ENCODE results near the gene ADAM33.

Gene ADAM33

GRCh38 chr20:3645309-3646066, 36.3 kb downstream of the ADAM33 start:
- no peak for FAIRE-seq

DNA sequence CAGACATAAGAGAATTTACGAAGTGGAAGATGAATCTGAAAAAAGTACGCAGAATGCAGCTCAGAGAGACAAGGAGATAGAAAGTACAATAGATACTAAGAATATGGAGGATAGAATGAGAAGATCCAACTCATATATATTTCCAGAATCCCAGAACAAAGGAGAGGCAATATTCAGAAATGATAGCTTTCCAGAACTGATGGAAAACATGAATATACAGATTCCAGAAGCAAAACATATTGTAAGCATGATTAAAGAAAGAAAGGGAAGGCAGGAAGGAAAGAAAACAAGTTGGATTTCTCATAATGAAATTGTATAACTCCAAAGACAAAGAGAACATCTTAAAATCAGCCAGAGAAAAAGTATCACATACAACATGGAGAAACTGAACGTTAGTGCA, 41.6 kb downstream of the ADAM33 start:
- no peak for FAIRE-seq

DNA sequence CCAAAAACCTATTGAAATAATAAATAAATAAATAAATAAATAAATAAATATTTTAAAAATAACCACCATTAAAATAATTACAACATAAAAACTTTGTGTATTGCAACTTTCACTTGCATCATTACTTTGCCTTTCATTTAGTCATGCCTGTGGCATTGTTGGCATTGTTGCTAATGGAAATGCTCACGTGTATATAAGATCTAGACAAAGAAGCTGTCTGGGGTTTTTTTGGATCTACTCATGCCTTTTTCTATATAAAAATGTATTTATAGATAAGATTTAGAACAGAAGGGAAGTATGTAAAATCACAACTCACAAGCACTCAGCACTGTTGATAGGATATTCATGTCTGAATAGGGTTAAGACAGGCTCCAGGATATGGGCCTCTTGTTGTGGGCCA, 46.5 kb downstream of the ADAM33 start:
- no peak for FAIRE-seq

- FAIRE-seq, result no peak
Observed at GRCh38 chr20:3633913-3634478, 47.8 kb downstream of the ADAM33 start.

- FAIRE-seq, result no peak
Observed at GRCh38 chr20:3632311-3633004, 49.4 kb downstream of the ADAM33 start.

GRCh38 chr20:3631534-3631933, 50.3 kb downstream of the ADAM33 start:
- no peak for FAIRE-seq

DNA sequence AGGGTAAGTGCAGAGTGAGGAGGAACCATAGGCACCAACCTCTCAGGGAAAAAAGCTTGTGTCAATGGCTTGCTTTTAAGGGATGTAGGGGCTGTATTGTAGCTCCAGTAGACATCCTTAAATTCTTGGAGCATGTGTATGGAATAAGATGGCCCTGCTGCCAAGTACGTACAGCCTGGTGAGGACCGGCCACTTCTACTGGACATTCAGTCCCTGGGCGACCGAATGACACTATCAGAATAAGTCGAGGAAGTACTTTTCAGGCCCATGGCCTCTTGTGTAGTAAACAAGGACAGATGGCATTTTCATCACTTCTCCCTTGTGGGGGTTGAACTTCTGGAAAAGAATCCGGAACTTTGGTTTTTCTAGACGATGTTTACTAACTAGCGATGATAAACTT, 51.4 kb downstream of the ADAM33 start:
- no peak for FAIRE-seq

DNA sequence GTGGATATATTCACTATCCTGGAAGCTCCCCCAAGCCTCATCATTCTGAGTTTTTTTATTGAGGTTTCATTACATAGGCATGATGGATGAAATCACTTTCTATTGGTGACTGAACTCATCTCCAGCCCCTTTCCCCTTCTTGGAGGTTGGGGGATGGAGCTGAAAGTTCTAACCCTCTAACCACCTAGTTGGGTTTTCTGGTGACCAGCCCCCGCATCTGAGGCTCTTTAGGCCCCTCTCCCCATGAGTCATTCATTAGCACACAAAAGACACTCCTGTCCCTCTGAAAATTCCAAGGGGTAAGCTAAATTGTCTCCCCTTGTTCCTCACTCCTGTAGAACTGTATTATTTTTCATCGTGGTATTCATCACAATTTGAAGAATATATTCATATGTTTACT, 51.9 kb downstream of the ADAM33 start:
- FAIRE-seq, result no peak

DNA sequence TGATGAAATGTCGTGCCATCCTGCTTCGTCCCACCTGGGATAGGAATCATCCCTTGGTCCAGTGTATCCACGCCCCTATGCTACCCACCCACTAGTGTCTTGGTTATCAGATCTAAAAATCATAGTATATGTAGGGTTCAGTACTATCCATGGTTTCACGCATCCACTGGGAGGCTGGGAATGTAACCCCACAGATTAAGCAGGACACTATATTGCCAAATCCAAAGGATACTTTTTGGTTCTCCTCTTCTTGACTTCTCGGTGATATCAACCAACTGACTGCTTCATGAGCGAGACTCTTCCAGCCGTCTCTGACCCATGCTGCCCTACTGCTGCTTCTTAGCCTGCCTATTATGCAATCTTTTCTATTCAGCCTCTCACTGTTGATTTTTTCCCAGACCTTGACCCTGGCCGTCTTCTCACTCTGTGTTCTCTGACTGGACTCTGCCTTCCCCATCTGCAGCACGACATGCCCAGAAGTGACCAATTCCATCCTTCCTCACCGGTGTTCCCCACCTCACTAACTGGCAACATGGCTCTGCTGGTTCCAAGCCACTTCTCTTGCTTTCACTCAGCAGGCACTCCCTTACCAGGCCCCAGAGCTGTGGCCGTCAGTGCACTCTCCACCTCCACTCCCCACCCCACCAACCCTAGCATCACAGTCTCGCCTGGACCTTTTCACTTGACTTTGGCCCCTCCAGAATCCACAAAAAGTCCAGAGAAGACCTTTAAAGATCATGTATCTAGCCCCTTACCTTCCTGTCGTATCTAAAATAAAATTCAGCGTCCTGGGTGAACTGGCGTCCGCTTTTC, 53.1 kb downstream of the ADAM33 start:
- FAIRE-seq, result no peak

DNA sequence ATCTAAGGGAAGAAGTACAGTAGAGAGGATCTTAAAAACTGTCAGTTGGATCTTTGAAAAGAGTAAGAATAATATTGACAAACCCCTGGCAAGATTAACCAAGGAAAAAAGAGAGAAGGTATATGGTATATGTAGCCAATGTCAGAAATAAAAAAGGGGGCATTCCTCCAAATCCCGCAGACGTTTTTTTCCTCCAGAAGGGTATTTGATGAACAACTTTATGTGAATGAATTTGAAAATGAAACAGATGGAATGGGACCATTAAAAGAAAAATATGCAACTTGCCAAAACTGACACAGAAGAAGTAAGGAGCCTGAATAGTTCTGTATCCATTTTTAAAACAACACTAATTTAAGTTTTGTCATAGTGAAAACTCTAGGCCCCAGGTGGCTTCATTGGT, 54.3 kb downstream of the ADAM33 start:
- no peak for FAIRE-seq

DNA sequence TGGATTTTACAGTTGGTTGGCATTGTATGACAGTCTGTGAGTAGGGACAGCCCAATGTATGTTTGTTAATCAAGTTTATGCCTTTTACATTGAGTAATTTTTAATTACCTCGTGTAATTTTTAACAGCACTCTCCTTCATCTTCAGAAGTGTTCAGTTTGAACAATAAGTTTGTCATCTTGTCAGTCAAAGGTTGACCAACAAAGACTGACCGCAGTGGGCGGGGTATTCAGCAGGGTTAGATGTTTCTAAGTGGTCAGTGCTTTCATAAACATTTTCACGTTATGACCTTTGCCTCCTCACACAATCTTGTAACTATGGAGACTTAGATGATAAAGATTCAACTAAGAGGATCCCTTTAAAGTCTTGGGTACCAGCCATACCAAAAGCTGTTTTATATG, 59.4 kb downstream of the ADAM33 start:
- no peak for FAIRE-seq

- FAIRE-seq, result no peak
Observed at GRCh38 chr20:3621111-3621510, 60.7 kb downstream of the ADAM33 start.
